ENCODE results near the gene ROS1. TPM values are rescaled to one million over a fixed set of nuclear protein-coding genes. Genes with fewer than 3 reads are reported as not detected.

Gene ROS1
- total RNA-seq, 2 donors from 2014 or later, result 0.23 to 0.34 TPM

GRCh38 chr6:117423754-117424153 is 2.0 kb downstream of the ROS1 start:
- 50% methylated on average over 3 of the region's 3 CpGs for WGBS
- intact Hi-C loops (cut with DNase I), result no loop called here
- Histone ChIP-seq H3K4me1 (replicated peaks) (no peaks in the 10 kb centered on the region), H3K36me3 (no peaks in the 10 kb centered on the region), H3K27ac (no peak overlapping the region), H3K9me3 (no peaks in the 10 kb centered on the region), H3K27me3 (replicated peaks; ENCODE audit: insufficient read depth) (no peaks in the 10 kb centered on the region), H3K4me3 (no peak overlapping the region)
- no peak for TF ChIP-seq POLR2A (IDR thresholded peaks at IDR 0.05)
- TF ChIP-seq, protein P1, sequence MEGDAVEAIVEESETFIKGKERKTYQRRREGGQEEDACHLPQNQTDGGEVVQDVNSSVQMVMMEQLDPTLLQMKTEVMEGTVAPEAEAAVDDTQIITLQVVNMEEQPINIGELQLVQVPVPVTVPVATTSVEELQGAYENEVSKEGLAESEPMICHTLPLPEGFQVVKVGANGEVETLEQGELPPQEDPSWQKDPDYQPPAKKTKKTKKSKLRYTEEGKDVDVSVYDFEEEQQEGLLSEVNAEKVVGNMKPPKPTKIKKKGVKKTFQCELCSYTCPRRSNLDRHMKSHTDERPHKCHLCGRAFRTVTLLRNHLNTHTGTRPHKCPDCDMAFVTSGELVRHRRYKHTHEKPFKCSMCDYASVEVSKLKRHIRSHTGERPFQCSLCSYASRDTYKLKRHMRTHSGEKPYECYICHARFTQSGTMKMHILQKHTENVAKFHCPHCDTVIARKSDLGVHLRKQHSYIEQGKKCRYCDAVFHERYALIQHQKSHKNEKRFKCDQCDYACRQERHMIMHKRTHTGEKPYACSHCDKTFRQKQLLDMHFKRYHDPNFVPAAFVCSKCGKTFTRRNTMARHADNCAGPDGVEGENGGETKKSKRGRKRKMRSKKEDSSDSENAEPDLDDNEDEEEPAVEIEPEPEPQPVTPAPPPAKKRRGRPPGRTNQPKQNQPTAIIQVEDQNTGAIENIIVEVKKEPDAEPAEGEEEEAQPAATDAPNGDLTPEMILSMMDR (IDR thresholded peaks at IDR 0.05), result no peak
- TF ChIP-seq POLR2AphosphoS5 (IDR thresholded peaks at IDR 0.05), result no peak
- DNase-seq (ENCODE audit: low spot score), result no peak

- no peak for TF ChIP-seq POLR2A (IDR thresholded peaks at IDR 0.05)
- TF ChIP-seq, protein P1 (IDR thresholded peaks at IDR 0.05), result no peak
- no peak for TF ChIP-seq POLR2AphosphoS5 (IDR thresholded peaks at IDR 0.05)
- Histone ChIP-seq H3K27me3 (replicated peaks; ENCODE audit: insufficient read depth) (no peaks in the 10 kb centered on the region), H3K4me1 (replicated peaks) (no peaks in the 10 kb centered on the region), H3K9me3 (no peaks in the 10 kb centered on the region), H3K27ac (no peak overlapping the region), H3K4me3 (no peak overlapping the region), H3K36me3 (no peaks in the 10 kb centered on the region)
- intact Hi-C loops (cut with DNase I), result no loop called here
- WGBS, result 26% methylated on average over 4 of the region's 4 CpGs
- no peak for DNase-seq (ENCODE audit: low spot score)
Observed at GRCh38 chr6:117418320-117418719, 7.4 kb downstream of the ROS1 start.

DNA sequence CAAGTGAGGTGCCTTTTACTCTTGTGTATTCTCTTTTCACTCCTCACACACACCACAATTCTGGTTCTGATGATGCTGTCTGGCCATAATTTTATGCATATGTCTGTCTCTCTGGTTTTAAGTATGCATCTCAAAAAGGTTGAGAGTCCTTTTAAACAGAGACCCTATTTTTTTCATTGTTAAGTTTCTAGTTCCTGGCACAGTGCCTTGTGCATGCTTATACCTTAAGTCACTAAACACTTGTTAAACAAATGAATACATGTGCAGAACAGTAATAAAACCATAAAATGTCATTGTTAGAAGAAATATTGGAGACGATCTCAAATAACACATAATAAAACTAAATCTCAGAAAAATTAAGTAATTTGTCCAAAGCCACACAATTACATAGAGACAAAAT is 7.9 kb downstream of the ROS1 start:
- no peak for DNase-seq (ENCODE audit: low spot score)
- H3K36me3 ChIP-seq, result no peaks in the 10 kb centered on the region
- TF ChIP-seq POLR2AphosphoS5 (IDR thresholded peaks at IDR 0.05) (no peak), POLR2A (IDR thresholded peaks at IDR 0.05) (no peak)
- TF ChIP-seq, protein P1 (IDR thresholded peaks at IDR 0.05), result no peak
- 32% methylated on average over 1 of the region's 1 CpG for WGBS
- no peak overlapping the region for H3K27ac ChIP-seq
- H3K9me3 ChIP-seq, result no peaks in the 10 kb centered on the region
- H3K4me1 ChIP-seq (replicated peaks), result no peaks in the 10 kb centered on the region
- intact Hi-C loops (cut with DNase I), result no loop called here
- H3K4me3 ChIP-seq, result no peak overlapping the region
- H3K27me3 ChIP-seq (replicated peaks; ENCODE audit: insufficient read depth), result no peaks in the 10 kb centered on the region

DNA sequence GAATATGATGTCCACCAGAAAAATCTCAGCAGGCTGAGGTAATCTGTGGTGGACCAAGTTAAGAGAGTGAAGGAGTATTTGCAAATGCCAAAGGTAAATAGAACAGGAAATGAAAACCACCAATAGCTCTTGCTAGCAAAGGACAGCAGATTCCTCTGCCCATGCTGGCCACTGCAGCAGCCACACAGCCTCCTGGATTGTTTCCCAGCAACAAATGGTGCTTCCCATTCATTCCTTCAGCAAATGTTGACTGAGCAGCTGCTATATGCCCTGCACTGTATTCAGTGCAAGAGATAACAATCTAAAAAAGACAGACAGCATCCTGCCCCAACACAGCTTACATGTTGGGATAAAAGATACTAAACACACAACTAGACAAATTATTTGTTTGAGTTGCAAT is 11.0 kb downstream of the ROS1 start:
- H3K4me3 ChIP-seq, result no peak overlapping the region
- H3K9me3 ChIP-seq, result no peaks in the 10 kb centered on the region
- peak; percentile 38 for DNase-seq (ENCODE audit: low spot score)
- no peaks in the 10 kb centered on the region for H3K27me3 ChIP-seq (replicated peaks; ENCODE audit: insufficient read depth)
- TF ChIP-seq POLR2A (IDR thresholded peaks at IDR 0.05) (no peak), POLR2AphosphoS5 (IDR thresholded peaks at IDR 0.05) (peak; percentile 23)
- intact Hi-C loops (cut with DNase I), result no loop called here
- no peaks in the 10 kb centered on the region for H3K36me3 ChIP-seq
- no peak overlapping the region for H3K27ac ChIP-seq
- H3K4me1 ChIP-seq (replicated peaks), result no peaks in the 10 kb centered on the region

- no peak for DNase-seq (ENCODE audit: low spot score)
- intact Hi-C loops (cut with DNase I), result no loop called here
- Histone ChIP-seq H3K27ac (no peak overlapping the region), H3K4me3 (no peak overlapping the region), H3K36me3 (no peaks in the 10 kb centered on the region), H3K9me3 (no peaks in the 10 kb centered on the region), H3K27me3 (replicated peaks; ENCODE audit: insufficient read depth) (no peaks in the 10 kb centered on the region), H3K4me1 (replicated peaks) (no peaks in the 10 kb centered on the region)
- WGBS, result 54% methylated on average over 3 of the region's 3 CpGs
- TF ChIP-seq, protein P1 (IDR thresholded peaks at IDR 0.05), result no peak
- no peak for TF ChIP-seq POLR2AphosphoS5 (IDR thresholded peaks at IDR 0.05)
Observed at GRCh38 chr6:117411474-117411873, 14.3 kb downstream of the ROS1 start.
